ENCODE measurements around the gene LRRN4CL.

- no peak for TF ChIP-seq POLR2AphosphoS5 (IDR thresholded peaks at IDR 0.05)
- TF ChIP-seq CTCF (IDR thresholded peaks at IDR 0.05), result no peak
Measured at GRCh38 chr11:62646825-62647608, 42.3 kb downstream of the LRRN4CL start.
